ENCODE data around the gene ADAM21.

The ADAM21 gene

GRCh38 chr14:70489579-70490200, 37.7 kb downstream of the ADAM21 start:
- CTCF ChIA-PET, result no interaction called here
- no peak overlapping the region for H3K4me3 ChIP-seq (ENCODE audit: low read depth, low read length)
- DNase-seq (ENCODE audit: low read depth, low spot score), result no peak
- POLR2A ChIA-PET, result no interaction called here
- no peak for TF ChIP-seq CTCF (IDR thresholded peaks at IDR 0.05; ENCODE audit: insufficient read depth, low read length, missing control alignments)

- DNase-seq (ENCODE audit: low read depth, low spot score), result no peak
- CTCF ChIA-PET, result no interaction called here
- H3K4me3 ChIP-seq (ENCODE audit: low read depth, low read length), result no peak overlapping the region
- TF ChIP-seq CTCF (IDR thresholded peaks at IDR 0.05; ENCODE audit: insufficient read depth, low read length, missing control alignments), result no peak
- POLR2A ChIA-PET, result no interaction called here
Measured at GRCh38 chr14:70498191-70498590, 46.2 kb downstream of the ADAM21 start.
